HG02642 (cell line): Measurements from ENCODE around the gene TSSK2.
"Not testable (repeated sequence)": the region's sequence is repeated elsewhere in the genome, so short reads cannot be mapped to it uniquely, and the experiment has no call there.

Experiments used
- ATAC-seq: cut with Tn5 transposase; IDR thresholded peaks from one replicate; pipeline ENCODE4 v1.9.1; 2021; ENCODE audit warnings: mild to moderate bottlenecking; ENCODE audit not compliant: unreplicated experiment, poor library complexity

TSSK2 gene

DNA sequence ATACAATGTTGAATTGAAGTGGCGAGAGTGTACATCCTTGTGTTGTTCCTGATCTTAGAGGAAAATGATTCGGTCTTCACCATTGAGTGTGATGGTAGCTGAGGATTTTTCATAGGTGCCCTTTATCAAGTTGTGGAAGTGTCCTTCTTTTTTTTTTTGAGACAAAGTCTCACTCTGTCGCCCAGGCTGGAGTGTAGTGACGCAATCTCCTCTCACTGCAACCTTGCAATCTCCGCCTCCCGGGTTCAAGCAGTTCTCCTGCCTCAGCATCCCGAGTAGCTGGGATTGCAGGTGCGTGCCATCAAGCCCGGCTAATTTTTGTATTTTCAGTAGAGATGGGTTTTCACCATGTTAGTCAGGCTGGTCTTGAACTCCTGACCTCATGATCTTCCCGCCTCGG, 27.5 kb downstream of the TSSK2 start:
- ATAC-seq = not testable (repeated sequence)

DNA sequence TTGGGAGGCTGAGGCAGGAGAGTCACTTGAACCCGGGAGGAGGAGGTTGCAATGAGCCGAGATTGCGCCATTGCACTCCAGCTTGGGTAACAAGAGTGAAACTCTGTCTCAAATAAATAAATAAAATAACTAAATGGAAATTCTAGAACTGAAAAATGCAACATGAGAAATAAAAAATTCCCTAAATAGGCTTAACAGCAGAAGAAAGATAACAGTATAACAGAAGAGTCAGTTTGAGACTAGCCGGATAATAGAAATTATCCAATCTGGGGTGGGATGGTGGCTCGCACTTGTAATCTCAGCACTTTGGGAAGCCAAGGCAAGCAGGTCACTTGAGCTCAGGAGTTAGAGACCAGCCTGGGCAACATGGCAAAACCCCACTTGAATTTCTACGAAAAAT, 33.3 kb downstream of the TSSK2 start:
- ATAC-seq = no peak

DNA sequence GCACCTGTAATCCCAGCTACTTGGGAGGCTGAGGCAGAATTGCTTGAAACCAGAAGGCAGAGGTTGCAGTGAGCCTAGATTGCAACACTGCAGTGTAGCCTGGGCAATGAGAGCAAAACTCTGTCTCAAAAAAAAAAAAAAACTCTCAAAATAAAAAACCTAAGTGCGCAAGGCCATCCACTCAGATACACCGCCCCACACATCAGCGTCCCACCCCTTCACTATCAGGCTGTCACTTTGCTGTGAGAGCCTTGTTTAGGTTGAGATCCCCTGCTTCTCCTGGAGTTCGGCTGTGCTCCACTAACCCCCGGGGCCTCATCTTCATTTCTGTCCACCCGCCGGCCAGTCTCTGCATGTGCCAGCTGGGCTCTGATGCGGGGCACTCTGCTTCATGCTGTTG, 35.3 kb downstream of the TSSK2 start:
- no peak for ATAC-seq

DNA sequence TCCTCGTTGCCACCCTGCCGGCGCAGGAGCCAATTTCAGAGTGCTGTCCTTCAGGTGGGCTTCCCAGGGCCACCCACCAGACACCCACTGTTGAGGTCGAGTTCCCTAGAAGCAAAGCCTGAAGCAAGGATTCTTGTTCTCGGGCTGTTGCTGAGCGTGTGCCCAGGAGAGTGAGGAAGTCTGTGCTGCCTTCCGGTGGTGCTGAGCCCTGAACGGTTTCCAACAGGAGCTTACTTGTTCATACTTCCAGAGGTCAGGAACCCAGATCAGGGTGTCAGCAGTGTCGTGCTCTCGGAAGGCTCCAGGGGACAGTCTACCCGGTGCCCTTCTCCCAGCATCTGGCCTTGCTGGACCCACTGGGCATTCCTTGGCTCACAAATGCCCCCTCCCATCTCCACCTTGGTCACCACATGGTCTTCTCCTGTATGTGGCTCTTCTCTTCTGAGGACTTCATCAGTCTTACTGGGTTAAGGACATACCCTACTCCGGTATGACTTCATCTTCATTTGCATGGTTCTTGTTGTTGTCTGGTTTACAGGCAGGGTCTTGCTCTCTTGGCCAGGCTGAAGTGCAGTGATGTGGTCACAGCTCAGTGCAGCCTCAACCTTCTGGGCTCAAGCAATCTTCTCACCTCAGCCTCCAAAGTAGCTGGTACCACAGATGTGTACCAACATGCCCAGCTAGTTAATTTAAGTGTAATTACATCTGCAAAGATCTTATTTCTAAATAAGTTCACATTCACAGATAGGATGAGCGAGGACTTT, 36.2 kb downstream of the TSSK2 start:
- no peak for ATAC-seq

DNA sequence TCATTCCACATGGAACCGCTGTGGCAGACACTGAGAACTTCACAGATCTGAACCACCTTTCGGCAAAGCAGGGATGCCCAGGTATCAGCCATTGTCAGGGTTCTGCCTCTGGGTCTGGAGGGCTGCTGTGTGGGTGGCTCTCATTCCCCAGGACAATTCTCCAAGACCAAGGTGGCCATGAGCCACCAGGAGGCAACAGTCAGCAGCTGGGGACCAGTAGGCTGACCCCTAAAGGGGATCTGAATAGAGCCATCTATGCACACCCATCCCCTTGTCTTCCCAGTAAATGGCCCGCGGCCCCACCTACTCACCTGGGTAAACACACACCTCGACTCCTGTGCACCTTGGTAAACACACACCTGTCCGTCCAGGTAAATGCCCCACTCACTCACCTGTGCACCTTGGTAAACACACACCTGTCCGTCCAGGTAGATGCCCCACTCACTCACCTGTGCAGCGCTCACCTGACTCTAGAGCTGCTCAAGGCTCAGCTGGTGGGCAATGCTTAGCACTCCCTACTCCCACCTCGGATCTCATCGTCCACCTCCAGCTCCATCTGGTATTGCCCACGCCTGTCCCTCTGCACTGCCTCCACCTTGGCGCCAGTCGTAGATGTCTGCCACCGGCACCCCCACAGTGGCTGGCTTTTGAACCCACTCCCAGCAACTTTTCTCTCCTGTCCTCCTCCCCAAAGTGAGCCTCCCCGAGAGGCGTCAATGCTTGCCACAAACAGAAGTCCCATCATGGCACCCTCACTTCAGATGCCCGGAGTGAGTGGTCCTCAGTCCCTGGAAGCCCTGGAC, 37.2 kb downstream of the TSSK2 start:
- no peak for ATAC-seq

DNA sequence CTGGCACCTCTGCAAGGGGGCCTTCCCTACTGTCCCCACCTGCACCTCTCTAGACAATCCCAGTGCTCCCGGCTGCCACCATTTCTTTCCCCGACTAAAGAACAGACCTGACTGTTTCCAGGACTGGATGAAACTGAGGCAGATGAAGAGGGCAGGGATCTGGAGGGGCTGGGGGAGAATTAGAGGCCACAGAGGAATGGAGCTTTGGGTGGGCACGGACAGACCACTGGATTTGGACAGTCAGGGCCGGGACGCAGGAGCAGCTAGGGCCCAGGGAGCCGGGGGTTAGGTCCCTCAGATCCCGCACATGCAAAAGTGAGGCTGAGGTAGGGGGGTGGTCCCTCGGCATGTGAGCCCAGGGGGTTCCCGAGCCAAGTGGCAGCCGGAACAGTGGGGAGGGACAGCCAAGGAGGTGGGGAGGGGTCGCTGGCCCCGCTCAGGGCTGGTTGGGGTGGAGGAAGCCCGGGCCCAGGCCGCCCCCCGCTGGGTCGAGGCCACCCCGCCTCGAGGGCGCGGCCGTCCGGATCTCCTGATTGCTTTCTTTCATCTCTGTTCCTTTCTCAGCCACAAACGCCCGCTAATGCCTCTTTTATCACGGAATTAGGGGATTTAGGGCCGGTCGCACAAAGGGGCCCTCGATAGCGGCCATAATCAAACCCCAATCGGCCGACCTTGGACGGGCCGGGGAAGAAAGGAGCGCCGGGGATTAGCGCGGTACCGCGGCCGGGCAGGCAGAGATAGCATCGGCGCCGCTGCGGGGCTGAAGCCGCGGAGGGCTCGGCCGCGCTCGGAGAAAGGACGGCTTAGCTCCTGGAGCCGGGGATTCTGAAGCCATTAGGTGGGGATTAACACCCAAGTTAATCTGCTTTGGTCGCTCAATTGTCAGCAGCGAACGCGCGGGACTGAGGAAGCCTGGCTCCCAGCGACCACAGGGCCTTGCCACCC, 38.2 kb downstream of the TSSK2 start:
- ATAC-seq = no peak

DNA sequence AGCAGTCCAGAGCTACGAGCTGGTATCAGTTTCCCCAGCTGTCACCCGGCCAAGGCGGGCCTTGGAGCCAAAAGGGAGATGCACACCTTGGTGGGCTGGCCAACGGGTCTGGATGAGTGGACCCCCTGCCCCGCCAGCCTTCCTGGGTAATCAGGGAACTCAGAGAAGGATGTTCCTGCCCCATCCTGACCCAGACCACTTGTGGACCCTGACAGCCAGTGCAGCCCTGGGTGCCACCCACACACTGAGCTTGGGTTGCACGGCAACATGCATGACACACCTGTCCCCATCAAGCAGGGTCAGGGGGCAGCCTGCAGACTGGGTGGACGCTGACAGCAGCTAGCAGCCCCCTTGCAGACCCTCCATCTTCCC, 38.8 kb downstream of the TSSK2 start:
- ATAC-seq = no peak

DNA sequence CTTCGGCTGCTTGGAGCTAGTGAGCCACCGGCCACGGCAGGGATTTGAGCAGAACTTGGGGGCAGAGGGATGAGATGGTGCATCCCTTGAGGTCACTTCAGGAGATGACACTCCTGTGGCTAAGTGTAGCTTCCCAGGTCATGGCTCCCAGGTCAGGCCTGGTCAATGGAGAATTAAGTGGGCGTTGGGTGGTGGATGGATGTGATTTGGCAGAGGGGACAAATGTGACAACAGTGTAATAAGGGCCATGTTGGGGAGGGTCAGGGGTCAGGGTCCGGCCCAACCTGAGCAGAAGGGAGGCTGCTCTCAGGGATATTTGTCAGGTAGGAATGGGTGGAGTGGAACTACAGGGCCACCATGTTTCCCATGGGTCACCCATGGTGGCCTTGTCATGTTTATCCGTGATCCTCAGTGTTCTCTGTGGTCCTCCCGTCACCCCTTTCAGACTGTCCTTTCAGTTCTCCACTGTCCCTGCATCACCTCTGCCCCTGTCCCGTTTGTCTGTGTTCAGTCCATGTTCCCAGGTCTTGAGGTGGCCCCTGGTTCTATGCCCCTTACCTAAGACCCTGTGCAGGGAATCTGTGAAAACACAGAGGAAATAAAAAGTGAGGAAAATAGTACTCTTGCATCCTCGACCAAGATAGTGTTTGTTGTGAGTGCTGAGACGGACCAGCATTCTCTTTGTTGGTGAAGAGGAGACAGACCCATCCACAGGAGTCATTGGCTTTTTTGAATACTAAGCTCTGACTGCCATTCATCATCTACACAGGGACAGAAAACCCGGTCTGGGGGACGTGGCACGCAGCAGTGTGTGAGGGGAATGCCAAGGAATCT, 41.3 kb downstream of the TSSK2 start:
- ATAC-seq = no peak

DNA sequence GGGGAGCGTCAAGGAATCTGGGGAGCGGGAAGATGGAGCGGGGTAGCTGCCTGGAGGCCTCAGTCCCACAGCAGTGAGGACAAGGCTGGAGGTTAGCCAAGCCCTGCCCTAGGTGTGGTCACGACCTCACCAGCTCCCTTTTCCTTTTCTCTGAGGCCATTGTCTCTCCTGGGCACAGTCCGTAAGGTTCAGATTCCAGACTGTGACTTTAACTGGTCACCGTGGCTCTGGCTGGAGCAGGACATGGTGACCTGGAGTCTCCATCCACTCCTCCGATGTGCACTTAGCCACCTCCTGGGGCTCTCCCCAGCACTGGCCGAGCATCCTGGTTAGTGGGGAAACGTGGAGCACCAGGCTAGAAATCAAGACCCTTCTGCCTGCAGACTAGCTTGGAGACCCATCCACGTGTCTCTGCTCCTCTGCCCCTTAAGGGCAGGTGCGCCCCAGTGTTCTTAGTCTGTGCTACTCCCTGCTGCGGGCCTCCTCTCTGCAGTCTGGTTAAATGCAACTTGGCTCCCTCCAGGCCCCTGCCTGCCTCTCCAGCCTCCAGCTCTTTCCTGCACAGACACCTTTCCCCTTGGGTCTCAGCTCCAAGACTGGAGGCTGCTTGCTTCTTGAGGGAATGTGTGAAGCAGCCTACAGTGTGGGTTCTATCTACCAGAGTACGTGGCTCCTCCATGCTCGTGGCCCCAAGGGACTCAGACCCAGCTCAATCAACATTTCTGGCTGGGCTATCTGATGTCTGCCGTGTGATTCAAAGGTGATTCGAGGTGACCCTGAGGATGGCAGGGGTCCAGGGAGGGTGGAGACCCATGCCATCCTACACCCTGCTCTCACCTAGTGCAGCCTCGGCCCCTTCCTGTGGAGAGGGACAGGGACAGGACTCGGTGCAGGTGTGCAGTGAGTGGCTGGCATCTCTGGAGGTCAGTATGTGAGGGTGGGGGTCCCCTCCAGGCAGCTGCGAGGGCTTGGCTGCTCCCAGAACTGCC, 42.2 kb downstream of the TSSK2 start:
- ATAC-seq = no peak

DNA sequence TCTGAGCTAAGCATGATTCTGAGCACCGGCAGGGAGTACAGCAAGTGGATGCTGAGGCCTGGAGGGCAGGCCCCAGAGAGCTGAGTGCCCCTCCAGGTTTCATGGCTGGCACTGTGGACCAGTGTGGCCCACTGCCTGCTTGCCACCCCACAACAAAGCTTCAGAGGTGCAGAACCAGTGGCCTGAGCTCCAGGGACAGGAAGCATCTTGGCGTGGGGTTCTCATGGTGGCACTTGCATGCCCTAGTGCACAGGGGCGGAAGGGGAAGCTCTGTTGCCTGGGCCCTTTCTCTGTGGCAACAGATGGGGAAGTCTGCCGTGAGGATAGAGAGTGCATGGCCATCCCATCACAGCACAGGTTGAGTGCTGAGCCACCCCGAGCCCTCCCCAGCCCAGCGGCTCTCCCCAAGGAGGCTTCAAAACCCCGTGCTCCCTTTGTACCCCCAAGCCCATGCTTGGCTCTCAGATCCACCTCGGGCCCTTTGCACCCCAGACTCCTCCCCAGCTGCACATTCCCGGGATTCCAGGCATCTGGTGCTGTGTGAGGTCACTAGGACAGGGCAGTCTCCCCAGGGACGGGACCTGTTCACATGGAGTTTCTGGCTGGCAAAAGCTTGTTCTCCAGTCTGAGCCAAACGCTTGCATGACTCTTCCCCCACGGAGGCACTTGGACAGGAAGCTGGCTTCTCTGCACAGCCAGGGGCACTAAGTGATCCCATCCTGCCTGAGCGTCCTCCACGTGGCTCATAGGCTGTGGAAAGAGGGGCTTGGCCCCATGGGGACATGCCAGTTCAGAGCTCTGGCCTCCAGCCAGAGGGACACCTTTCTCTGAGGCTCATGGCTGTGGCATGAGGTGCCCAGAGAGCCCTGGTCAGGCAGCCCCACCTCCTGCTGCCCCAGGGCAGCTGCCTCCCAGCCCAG, 43.3 kb downstream of the TSSK2 start:
- ATAC-seq = no peak

DNA sequence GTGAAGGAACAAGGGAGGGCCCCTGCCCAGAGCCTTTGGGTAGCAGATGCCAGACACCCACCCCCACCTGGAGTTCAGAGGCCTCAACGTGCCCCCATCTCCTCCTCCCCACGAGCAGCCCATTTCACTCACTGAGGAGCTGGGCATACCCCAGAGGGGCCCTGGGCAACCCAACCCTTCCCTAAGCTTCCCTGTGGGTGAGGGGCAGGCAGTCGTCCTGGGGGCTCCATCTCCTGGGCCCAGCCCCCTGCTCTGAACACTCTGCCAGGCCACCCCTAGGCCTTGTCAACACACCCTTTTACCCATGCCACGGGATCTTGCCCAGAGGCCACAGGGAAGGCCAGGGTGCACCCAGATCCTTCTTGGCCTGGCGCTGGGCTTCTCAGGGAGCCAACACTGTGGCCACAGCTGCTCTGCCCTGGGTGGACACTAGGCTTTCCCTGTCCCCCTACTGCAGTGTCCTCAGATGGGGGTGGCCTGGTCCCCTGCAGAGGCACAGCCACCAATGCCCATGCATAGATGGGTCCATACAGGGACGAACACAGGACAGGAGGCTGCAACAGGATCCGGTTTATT, 44.0 kb downstream of the TSSK2 start:
- no peak for ATAC-seq

DNA sequence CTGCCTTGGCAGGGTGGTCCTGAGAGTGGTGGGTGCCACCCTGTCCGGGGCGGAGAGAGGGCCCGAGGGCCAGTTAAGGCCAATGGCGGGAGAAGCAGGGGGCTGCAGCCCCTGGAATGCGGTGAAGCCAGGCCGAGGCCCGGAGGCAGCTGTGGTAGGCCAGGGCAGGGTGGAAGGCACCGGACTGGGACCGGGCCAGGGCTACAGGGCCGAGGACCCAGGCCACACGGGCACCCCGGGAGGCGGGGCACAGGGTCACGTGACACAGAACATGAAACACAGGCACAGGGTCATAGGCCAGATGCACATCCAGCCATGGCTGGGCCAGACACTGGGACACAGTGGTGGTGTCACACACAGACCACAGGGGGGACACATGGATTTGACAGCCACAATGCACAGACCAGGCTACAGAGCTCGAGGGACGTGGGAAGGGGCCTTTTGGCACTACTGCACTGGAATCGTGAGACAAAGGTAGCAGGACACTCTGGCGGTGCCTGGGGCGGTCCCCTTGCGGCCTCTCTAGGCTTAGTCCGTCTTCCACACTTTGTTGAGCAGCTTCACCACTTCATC, 44.6 kb downstream of the TSSK2 start:
- ATAC-seq = no peak

DNA sequence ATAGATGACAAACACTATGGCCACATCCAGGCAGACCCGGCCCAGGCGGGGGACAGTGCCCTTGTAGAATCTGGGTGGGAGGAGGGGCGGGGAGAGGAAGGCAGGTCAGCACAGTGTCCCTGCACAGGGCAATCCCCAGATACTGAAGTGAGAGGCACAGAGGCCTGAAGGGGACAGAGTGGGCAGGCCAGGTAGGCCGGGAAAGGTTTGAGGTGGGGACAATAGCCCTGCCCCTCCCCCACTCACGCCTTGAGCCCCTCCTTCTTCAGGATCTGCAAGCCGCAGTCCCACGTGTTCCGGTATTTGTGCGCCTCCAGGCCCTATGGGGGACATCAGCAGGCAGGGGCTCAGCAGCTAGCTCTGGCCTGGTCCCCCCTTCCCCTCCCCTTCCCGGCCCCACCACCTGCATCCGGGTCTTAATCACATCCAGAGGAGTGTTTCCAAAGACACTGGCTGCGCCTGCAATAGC, 45.1 kb downstream of the TSSK2 start:
- ATAC-seq = no peak

DNA sequence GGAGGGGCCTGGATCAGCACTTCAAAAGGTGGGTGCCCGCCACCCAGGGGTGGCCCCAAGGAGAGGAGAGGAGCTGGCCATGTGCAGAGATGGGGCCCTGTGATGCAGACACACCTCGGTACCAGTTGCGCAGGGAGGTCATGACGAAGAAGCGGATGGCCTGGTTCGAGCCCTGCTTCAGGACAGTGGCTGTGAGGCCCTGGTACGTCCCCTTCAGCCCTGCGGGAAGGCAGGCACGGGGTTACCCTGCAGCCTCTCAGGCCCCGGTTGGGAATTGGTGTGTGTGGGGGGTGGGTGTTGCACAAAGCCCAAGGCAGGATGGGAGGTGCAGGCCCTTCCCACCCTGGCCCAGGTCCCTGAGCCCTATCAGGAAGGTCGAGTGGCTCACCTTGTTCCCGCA, 45.6 kb downstream of the TSSK2 start:
- ATAC-seq = no peak

DNA sequence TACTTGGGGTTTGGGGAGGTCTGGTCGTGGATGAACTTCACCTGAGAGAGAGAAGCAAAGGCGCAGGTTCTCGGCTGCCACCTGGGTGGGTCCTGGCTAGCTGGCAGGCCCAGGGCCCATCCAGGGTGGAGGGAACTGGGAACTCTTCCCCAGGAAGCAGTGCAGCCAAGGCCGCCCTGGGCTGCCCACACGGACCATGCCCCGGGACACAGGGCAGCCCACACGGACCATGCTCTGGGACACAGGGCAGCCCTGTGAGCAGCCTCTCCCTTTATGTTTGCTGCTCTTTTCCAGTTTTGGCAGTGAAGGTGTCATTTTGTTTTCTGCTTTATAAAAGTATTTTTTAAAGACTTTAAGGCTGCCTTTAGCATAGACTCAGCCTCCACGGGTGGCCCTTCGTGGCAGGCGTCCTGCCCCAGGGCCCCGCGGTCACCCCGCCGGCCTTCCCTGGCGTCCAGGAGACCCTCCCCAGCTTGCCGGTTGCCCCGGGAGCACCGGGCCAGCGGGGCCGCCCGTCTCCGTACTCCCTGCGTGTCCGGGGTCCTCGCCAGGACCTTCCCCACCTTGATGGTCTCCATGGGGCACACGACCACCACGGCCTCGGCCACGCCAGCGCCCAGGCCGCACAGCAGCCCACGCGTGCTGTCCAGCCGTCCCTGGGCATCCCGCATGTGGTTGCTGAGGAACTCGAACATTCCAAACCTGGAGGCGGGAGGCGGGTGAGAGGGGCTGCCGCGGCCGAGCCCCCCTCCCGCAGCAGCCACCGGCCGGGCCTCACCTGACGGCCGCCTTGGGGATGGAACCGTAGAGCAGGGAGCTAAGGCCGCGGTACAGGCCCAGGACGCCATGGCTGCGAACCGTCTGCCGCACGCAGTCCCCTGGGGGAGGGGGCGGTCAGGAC, 46.3 kb downstream of the TSSK2 start:
- no peak for ATAC-seq

DNA sequence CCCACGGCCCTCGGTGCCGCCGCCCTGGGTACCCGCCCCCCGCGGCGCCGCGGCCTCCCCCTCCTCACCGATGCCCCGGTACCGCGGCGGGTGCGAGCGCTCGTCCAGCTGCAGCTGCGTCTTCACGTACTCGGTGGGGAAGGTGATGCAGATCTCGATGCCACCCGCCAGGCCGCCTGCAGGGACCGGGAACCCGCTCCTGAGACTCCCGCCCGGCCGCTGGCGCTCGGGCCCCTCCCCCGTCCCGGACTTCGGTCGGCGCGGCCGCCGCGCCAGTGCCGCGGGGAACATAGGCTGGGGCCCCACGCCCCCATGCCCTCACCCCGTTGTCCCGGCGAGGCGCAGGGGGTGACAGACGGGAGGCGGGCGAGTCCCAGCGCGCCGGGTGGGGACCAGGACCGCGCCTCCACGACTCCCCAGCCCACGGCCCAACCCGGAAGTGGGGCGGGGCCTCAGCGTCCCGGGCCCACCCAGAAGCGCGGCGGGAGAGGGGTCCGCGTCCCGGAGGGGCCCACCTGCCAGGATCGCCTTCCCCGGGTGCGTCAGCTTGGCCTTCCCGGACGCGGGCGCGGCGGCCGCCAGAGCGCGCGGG, 47.1 kb downstream of the TSSK2 start:
- ATAC-seq = peak; percentile 45
